ENCODE measurements around the gene MKS1.

MKS1 gene

DNA sequence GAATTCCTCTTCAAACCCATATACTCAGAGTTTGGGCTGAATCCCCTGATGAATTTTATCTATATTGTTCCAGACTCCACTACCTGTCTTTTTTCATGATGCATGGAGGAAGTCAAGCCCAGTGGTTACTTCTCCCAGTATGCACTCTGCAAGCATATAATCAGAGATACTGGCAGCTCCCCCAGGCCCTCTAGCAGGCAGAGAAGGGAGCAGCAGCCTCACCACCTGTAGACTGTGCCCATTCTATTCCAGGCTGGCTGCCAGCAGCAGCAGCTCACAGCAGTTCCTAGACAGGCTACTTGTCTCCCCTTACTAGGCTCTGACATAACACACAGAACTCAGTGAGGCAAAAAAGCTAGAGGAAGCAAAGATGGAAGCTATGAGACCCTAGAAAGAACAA lies 3.4 kb downstream of the MKS1 start:
- Histone ChIP-seq H3K36me3 (ENCODE audit: control insufficient read depth, insufficient read depth, low read length) (peaks cover 19% of the 10 kb centered on the region), H3K27me3 (ENCODE audit: control insufficient read depth, insufficient read depth, low read length) (no peaks in the 10 kb centered on the region), H3K27ac (ENCODE audit: low read depth, low read length) (no peak overlapping the region)

DNA sequence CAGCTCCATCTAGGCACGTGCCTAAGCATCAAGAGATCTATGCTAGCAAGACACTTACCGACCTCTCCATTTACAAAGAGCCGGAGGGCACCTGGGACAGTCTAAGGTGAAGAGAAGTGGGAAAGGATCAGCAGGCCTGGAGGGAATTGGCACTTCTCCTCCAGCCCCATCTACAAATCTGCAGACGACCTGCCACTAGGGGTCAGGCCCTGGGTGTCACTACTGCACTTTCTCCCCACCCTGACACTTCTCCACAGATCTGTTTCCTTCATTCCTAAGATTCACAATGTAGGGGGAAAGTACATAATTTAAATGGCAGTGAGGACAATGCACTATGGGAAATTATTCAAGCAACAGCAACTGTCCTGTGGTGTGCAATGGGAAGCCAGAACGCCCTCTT lies 8.1 kb downstream of the MKS1 start:
- H3K36me3 ChIP-seq (ENCODE audit: control insufficient read depth, insufficient read depth, low read length): peaks cover 28% of the 10 kb centered on the region
- no peak overlapping the region for H3K4me3 ChIP-seq (ENCODE audit: low read length)
- H3K27me3 ChIP-seq (ENCODE audit: control insufficient read depth, insufficient read depth, low read length): no peaks in the 10 kb centered on the region
- H3K9ac ChIP-seq (ENCODE audit: low read length): no peak overlapping the region
- H3K4me1 ChIP-seq (ENCODE audit: control insufficient read depth, insufficient read depth, low read length): no peaks in the 10 kb centered on the region
- no peak overlapping the region for H3K27ac ChIP-seq (ENCODE audit: low read depth, low read length)

More for the DNA sequence above, 3.4 kb downstream of the MKS1 start:
- Histone ChIP-seq H3K9ac (ENCODE audit: low read length) (no peak overlapping the region), H3K4me1 (ENCODE audit: control insufficient read depth, insufficient read depth, low read length) (peaks cover 5% of the 10 kb centered on the region), H3K4me3 (ENCODE audit: low read length) (no peak overlapping the region)

DNA sequence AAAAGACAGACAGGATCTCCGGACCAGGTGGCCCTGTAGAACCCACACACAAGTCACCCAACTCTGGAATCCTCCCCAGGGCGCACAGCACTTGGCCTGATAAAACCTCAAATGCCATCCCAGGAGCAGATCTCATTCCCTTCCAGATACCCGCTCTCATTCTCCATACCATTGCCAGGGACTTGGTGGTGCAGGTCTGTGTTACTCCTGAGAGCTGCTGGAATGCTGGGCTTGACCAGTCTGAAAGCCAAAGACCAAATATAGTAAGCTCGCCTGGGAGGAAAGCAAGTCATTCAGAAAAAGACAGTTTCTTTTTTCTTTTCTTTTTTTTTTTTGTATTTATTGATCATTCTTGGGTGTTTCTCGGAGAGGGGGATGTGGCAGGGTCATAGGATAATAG lies 10.7 kb downstream of the MKS1 start:
- Histone ChIP-seq H3K27ac (ENCODE audit: low read depth, low read length) (no peak overlapping the region), H3K4me1 (ENCODE audit: control insufficient read depth, insufficient read depth, low read length) (no peaks in the 10 kb centered on the region), H3K9ac (ENCODE audit: low read length) (no peak overlapping the region), H3K4me3 (ENCODE audit: low read length) (no peak overlapping the region), H3K27me3 (ENCODE audit: control insufficient read depth, insufficient read depth, low read length) (no peaks in the 10 kb centered on the region), H3K36me3 (ENCODE audit: control insufficient read depth, insufficient read depth, low read length) (peaks cover 25% of the 10 kb centered on the region)

GRCh38 chr17:58207451-58207850 lies 11.6 kb downstream of the MKS1 start:
- H3K36me3 ChIP-seq (ENCODE audit: control insufficient read depth, insufficient read depth, low read length): peaks cover 17% of the 10 kb centered on the region
- no peak overlapping the region for H3K4me3 ChIP-seq (ENCODE audit: low read length)
- no peak overlapping the region for H3K27ac ChIP-seq (ENCODE audit: low read depth, low read length)
- no peaks in the 10 kb centered on the region for H3K27me3 ChIP-seq (ENCODE audit: control insufficient read depth, insufficient read depth, low read length)
- H3K4me1 ChIP-seq (ENCODE audit: control insufficient read depth, insufficient read depth, low read length): no peaks in the 10 kb centered on the region
- no peak overlapping the region for H3K9ac ChIP-seq (ENCODE audit: low read length)

- no peaks in the 10 kb centered on the region for H3K27me3 ChIP-seq (ENCODE audit: control insufficient read depth, insufficient read depth, low read length)
- no peaks in the 10 kb centered on the region for H3K4me1 ChIP-seq (ENCODE audit: control insufficient read depth, insufficient read depth, low read length)
- H3K9ac ChIP-seq (ENCODE audit: low read length): no peak overlapping the region
- no peak overlapping the region for H3K4me3 ChIP-seq (ENCODE audit: low read length)
- no peak overlapping the region for H3K27ac ChIP-seq (ENCODE audit: low read depth, low read length)
- peaks cover 12% of the 10 kb centered on the region for H3K36me3 ChIP-seq (ENCODE audit: control insufficient read depth, insufficient read depth, low read length)
These were observed 13.1 kb downstream of the MKS1 start for GRCh38 chr17:58205936-58206335.

DNA sequence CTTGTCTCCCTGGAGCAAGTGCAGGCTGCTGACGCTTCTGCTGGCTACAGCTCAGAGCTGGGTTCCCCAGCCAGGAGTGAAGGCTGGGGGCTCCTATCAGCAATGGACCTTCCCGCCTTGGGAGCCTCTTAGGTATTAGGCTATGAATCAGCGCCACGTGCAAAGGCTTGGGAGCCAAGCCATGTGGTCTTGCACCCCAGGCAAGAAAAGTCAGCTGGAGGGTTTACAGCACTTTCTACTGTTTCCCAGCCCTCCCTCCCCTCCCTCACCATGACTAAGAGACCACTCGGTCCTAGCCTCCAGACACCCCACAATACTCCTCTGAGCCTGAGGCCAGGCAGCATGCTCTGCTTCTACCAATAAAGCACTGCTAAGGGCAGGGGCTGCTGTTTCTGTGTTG lies 14.3 kb downstream of the MKS1 start:
- peaks cover 12% of the 10 kb centered on the region for H3K36me3 ChIP-seq (ENCODE audit: control insufficient read depth, insufficient read depth, low read length)
- no peak overlapping the region for H3K9ac ChIP-seq (ENCODE audit: low read length)

GRCh38 chr17:58202859-58203258 lies 16.2 kb downstream of the MKS1 start:
- peaks cover 8% of the 10 kb centered on the region for H3K36me3 ChIP-seq (ENCODE audit: control insufficient read depth, insufficient read depth, low read length)
- no peak overlapping the region for H3K4me3 ChIP-seq (ENCODE audit: low read length)
- no peaks in the 10 kb centered on the region for H3K4me1 ChIP-seq (ENCODE audit: control insufficient read depth, insufficient read depth, low read length)
- H3K9ac ChIP-seq (ENCODE audit: low read length): no peak overlapping the region
- peaks cover 3% of the 10 kb centered on the region for H3K27me3 ChIP-seq (ENCODE audit: control insufficient read depth, insufficient read depth, low read length)
- no peak overlapping the region for H3K27ac ChIP-seq (ENCODE audit: low read depth, low read length)

More for the DNA sequence above, 14.3 kb downstream of the MKS1 start:
- Histone ChIP-seq H3K27ac (ENCODE audit: low read depth, low read length) (no peak overlapping the region), H3K4me1 (ENCODE audit: control insufficient read depth, insufficient read depth, low read length) (no peaks in the 10 kb centered on the region), H3K4me3 (ENCODE audit: low read length) (no peak overlapping the region), H3K27me3 (ENCODE audit: control insufficient read depth, insufficient read depth, low read length) (no peaks in the 10 kb centered on the region)

- no peaks in the 10 kb centered on the region for H3K4me1 ChIP-seq (ENCODE audit: control insufficient read depth, insufficient read depth, low read length)
- H3K27ac ChIP-seq (ENCODE audit: low read depth, low read length): no peak overlapping the region
- no peaks in the 10 kb centered on the region for H3K36me3 ChIP-seq (ENCODE audit: control insufficient read depth, insufficient read depth, low read length)
- peaks cover 3% of the 10 kb centered on the region for H3K27me3 ChIP-seq (ENCODE audit: control insufficient read depth, insufficient read depth, low read length)
- no peak overlapping the region for H3K4me3 ChIP-seq (ENCODE audit: low read length)
- no peak overlapping the region for H3K9ac ChIP-seq (ENCODE audit: low read length)
These were observed 18.9 kb downstream of the MKS1 start for GRCh38 chr17:58200024-58200633.

DNA sequence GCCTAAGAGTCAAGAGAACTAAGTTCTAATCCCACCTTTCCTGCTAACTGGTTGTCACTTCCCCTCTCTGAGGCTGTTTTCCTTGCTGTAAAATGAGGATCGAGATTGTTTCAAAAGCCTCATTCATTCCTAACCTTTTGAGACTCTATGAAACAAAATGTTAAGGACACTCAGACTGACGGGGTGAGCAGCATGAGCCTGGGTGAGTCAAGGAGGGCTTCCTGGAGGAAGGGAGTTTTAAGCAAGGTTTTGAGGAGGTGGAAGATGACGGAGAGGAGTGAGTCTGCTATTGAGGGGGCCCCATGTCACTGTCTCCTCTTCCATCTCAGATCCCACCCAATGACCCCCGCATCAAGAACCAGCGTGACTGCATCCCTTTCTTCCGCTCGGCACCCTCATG lies 22.4 kb downstream of the MKS1 start:
- Histone ChIP-seq H3K36me3 (ENCODE audit: control insufficient read depth, insufficient read depth, low read length) (no peaks in the 10 kb centered on the region), H3K27me3 (ENCODE audit: control insufficient read depth, insufficient read depth, low read length) (peaks cover 3% of the 10 kb centered on the region), H3K27ac (ENCODE audit: low read depth, low read length) (no peak overlapping the region), H3K4me3 (ENCODE audit: low read length) (no peak overlapping the region), H3K4me1 (ENCODE audit: control insufficient read depth, insufficient read depth, low read length) (no peaks in the 10 kb centered on the region), H3K9ac (ENCODE audit: low read length) (no peak overlapping the region)

DNA sequence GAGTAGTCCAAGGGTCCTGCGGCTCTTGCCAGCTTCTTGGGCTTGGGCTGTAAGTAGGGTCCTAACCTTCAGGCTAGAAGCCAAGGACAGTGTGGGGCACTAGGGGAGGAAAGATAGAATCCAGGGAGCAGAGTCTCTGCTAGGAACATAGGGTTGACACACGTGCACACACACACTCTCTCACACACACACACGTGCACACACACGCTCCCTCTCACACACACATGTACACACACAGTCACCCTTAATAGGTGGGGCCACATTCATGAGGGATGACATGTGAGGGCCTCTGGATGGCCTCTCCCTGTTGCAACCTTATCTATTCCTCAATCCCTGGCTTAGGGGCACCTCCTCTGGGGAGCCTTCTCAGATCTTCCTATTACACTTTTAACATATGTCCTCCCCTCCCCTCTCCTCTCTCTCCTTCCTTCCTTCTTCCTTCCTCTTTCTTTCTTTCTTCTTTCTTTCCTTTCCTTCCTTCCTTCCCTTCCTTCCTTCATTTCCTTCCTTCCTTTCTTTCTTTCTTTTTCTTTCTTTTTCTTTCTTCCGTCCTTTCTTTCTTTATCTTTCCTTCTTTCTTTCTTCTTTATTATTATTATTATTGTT lies 23.4 kb downstream of the MKS1 start:
- H3K4me1 ChIP-seq (ENCODE audit: control insufficient read depth, insufficient read depth, low read length): no peaks in the 10 kb centered on the region
- no peak overlapping the region for H3K9ac ChIP-seq (ENCODE audit: low read length)
- peaks cover 3% of the 10 kb centered on the region for H3K27me3 ChIP-seq (ENCODE audit: control insufficient read depth, insufficient read depth, low read length)
- no peak overlapping the region for H3K4me3 ChIP-seq (ENCODE audit: low read length)
- no peaks in the 10 kb centered on the region for H3K36me3 ChIP-seq (ENCODE audit: control insufficient read depth, insufficient read depth, low read length)
- no peak overlapping the region for H3K27ac ChIP-seq (ENCODE audit: low read depth, low read length)

DNA sequence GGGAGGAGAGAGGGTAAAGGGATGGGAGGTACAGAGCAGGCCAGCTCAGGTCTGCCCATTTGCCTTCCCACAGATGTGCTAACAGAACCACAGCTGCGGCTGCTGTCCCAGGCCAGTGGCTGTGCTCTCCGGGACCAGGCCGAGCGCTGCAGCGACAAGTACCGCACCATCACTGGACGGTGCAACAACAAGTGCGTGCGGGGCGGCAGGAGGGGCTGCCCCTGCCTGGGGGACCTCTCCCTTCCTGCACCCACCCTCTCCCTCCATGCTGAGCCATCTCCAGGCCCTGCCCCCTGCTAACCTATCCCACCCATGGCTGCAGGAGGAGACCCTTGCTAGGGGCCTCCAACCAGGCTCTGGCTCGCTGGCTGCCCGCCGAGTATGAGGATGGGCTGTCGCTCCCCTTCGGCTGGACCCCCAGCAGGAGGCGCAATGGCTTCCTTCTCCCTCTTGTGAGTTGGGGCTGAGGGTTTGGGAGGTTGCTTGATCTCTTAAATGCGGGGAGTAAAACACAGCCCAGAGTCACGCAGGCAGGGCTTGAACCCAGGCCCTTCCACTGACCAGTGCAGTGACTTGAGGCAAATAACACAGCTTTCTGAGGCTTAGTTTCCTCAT lies 25.3 kb downstream of the MKS1 start:
- H3K4me1 ChIP-seq (ENCODE audit: control insufficient read depth, insufficient read depth, low read length): no peaks in the 10 kb centered on the region
- H3K27me3 ChIP-seq (ENCODE audit: control insufficient read depth, insufficient read depth, low read length): peaks cover 5% of the 10 kb centered on the region
- no peak overlapping the region for H3K27ac ChIP-seq (ENCODE audit: low read depth, low read length)
- H3K4me3 ChIP-seq (ENCODE audit: low read length): no peak overlapping the region
- no peaks in the 10 kb centered on the region for H3K36me3 ChIP-seq (ENCODE audit: control insufficient read depth, insufficient read depth, low read length)
- H3K9ac ChIP-seq (ENCODE audit: low read length): no peak overlapping the region

GRCh38 chr17:58192612-58193011 lies 26.4 kb downstream of the MKS1 start, which contains the start of gene EPX:
Gene EPX, plus strand, starts transcription at chr17:58192726. Its CDS starts 121 bp downstream, at chr17:58192847.
- Histone ChIP-seq H3K4me3 (ENCODE audit: low read length) (no peak within 1 kb of the TSS), H3K9ac (ENCODE audit: low read length) (no peak within 1 kb of the TSS), H3K27me3 (ENCODE audit: control insufficient read depth, insufficient read depth, low read length) (peaks cover 2% of the 10 kb centered on the region), H3K36me3 (ENCODE audit: control insufficient read depth, insufficient read depth, low read length) (no peaks in the 10 kb centered on the region), H3K27ac (ENCODE audit: low read depth, low read length) (no peak within 1 kb of the TSS), H3K4me1 (ENCODE audit: control insufficient read depth, insufficient read depth, low read length) (no peaks in the 10 kb centered on the region)

All from rectal smooth muscle tissue (tissue), 1 donor.